Uterus (tissue), 2 donors: ENCODE results near the gene PPBP.

Experiments used
- POLR2A ChIP-seq, 2 donors: fragments of 450-650 bp; IDR thresholded peaks; one replicate each; pipeline ENCODE4 v1.6.1; 2016; ENCODE audit warnings: antibody characterized with exemption in 2 of 2, mild to moderate bottlenecking in 1 of 2, moderate library complexity in 1 of 2
- TF ChIP-seq, protein P1 (sequence below), 4 experiments: fragments of 200-600 bp in 2 of 4; fragments of 450-650 bp in 2 of 4; sonication (generic) in 2 of 4; IDR thresholded peaks; one replicate each; pipeline ENCODE4 v1.5.1; 2016 to 2019; ENCODE audit warnings: antibody characterized with exemption in 4 of 4, mild to moderate bottlenecking in 2 of 4, moderate library complexity in 1 of 4

DNA sequence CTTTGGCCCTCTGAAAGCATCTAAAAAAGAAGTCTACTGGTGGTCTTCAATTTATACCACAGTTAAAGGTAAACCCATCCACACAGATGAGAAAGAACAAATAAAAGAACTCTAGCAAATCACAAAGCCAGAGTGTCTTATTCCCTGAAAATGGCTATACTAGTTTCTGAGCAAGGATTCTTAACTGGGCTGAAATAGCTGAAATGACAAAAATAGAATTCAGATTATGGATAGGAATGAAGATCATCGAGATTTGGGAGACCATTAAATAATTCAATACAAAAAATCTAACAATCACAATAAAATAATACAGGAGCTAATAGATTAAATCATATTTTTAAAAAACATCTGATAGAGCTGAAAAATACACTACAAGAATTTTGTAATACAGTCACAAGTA, 18.0 kb downstream of the PPBP start:
- TF ChIP-seq POLR2A (IDR thresholded peaks at IDR 0.05), result no peak
- TF ChIP-seq, protein P1, sequence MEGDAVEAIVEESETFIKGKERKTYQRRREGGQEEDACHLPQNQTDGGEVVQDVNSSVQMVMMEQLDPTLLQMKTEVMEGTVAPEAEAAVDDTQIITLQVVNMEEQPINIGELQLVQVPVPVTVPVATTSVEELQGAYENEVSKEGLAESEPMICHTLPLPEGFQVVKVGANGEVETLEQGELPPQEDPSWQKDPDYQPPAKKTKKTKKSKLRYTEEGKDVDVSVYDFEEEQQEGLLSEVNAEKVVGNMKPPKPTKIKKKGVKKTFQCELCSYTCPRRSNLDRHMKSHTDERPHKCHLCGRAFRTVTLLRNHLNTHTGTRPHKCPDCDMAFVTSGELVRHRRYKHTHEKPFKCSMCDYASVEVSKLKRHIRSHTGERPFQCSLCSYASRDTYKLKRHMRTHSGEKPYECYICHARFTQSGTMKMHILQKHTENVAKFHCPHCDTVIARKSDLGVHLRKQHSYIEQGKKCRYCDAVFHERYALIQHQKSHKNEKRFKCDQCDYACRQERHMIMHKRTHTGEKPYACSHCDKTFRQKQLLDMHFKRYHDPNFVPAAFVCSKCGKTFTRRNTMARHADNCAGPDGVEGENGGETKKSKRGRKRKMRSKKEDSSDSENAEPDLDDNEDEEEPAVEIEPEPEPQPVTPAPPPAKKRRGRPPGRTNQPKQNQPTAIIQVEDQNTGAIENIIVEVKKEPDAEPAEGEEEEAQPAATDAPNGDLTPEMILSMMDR (IDR thresholded peaks at IDR 0.05), result no peak
